GM21786 (cell line): ENCODE measurements around the gene NXPH1.

ENCODE experiments used
- ATAC-seq: cut with Tn5 transposase; IDR thresholded peaks from one replicate; pipeline ENCODE4 v1.9.1; 2021; ENCODE audit not compliant: unreplicated experiment

NXPH1 gene

GRCh38 chr7:8585591-8585990 is 152.2 kb downstream of the NXPH1 start:
- ATAC-seq, result no peak

GRCh38 chr7:8590225-8590624 is 156.8 kb downstream of the NXPH1 start:
- no peak for ATAC-seq

GRCh38 chr7:8590791-8591190 is 157.4 kb downstream of the NXPH1 start:
- ATAC-seq, result no peak

- no peak for ATAC-seq
These were observed 157.9 kb downstream of the NXPH1 start for GRCh38 chr7:8591289-8591688.

- ATAC-seq, result no peak
These were observed 158.8 kb downstream of the NXPH1 start for GRCh38 chr7:8592167-8592566.

- ATAC-seq, result no peak
These were observed 160.7 kb downstream of the NXPH1 start for GRCh38 chr7:8594115-8594514.

- ATAC-seq, result no peak
These were observed 164.2 kb downstream of the NXPH1 start for GRCh38 chr7:8597565-8597964.

- ATAC-seq, result no peak
These were observed 167.7 kb downstream of the NXPH1 start for GRCh38 chr7:8601121-8601520.

- ATAC-seq, result no peak
These were observed 171.8 kb downstream of the NXPH1 start for GRCh38 chr7:8605221-8605620.

- ATAC-seq, result no peak
These were observed 179.2 kb downstream of the NXPH1 start for GRCh38 chr7:8612584-8612983.

- ATAC-seq, result no peak
These were observed 179.8 kb downstream of the NXPH1 start for GRCh38 chr7:8613191-8613590.

GRCh38 chr7:8615019-8615418 is 181.6 kb downstream of the NXPH1 start:
- ATAC-seq, result no peak

GRCh38 chr7:8618441-8619070 is 185.1 kb downstream of the NXPH1 start:
- no peak for ATAC-seq

GRCh38 chr7:8620169-8620568 is 186.8 kb downstream of the NXPH1 start:
- ATAC-seq, result no peak

GRCh38 chr7:8625612-8626011 is 192.2 kb downstream of the NXPH1 start:
- ATAC-seq, result no peak

- no peak for ATAC-seq
These were observed 193.9 kb downstream of the NXPH1 start for GRCh38 chr7:8627325-8627724.

GRCh38 chr7:8628656-8629055 is 195.2 kb downstream of the NXPH1 start:
- ATAC-seq, result no peak

GRCh38 chr7:8629504-8629903 is 196.1 kb downstream of the NXPH1 start:
- no peak for ATAC-seq

GRCh38 chr7:8637322-8637721 is 203.9 kb downstream of the NXPH1 start:
- no peak for ATAC-seq

- ATAC-seq, result no peak
These were observed 204.7 kb downstream of the NXPH1 start for GRCh38 chr7:8638076-8638475.

- ATAC-seq, result no peak
These were observed 206.3 kb downstream of the NXPH1 start for GRCh38 chr7:8639668-8640067.

- ATAC-seq, result no peak
These were observed 207.3 kb downstream of the NXPH1 start for GRCh38 chr7:8640671-8641070.
